AG04449 (cell line): ENCODE measurements around the gene PATJ.

Experiments
- CTCF ChIA-PET: fragments of 350-600 bp; formaldehyde crosslinking; extraction: SDS; loops from one replicate; lab custom pipeline; 2021; ENCODE audit warnings: antibody characterized with exemption; lab: Yijun Ruan, JAX
- POLR2A ChIA-PET: fragments of 400-600, 350-600 bp; formaldehyde crosslinking; extraction: SDS; loops from one replicate; lab custom pipeline; 2020; ENCODE audit warnings: antibody characterized with exemption, inconsistent platforms; lab: Yijun Ruan, JAX
- DNase-seq: peaks from one replicate; pipeline ENCODE4 v3.0.0-alpha.2; 2010; ENCODE audit warnings: low read depth, low spot score
- H3K4me3 ChIP-seq: 2 replicates; pipeline ENCODE4 v1.5.1; 2011; ENCODE audit warnings: low read depth, mild to moderate bottlenecking, control low read depth, low read length
- TF ChIP-seq, protein P1 (sequence below): IDR thresholded peaks from one replicate; pipeline ENCODE4 v1.5.1; 2011; ENCODE audit warnings: mild to moderate bottlenecking, moderate library complexity, low read length, control low read depth, inconsistent platforms; ENCODE audit not compliant: insufficient read depth; ENCODE audit errors: missing control alignments

The PATJ gene

DNA sequence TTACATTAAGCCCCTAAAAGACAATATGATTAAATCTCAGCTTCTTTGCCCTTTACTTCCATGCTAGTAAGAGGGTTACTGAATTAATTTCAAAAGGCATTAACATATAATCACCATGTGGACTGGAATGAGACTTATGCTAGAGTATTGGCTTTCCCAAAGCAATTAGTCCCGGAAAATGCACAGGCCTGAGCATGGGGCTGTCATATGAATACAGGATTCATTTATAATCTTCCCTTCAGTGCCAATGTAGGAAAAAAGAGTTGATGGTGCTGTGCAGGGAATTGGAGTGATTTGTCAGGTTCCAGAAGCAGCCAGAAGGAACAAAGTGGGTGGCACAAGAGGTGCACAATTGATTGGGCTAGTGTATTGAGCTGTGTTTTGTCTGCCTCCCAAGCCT lies 253.4 kb downstream of the PATJ start:
- POLR2A ChIA-PET: no interaction called here
- TF ChIP-seq, protein P1, sequence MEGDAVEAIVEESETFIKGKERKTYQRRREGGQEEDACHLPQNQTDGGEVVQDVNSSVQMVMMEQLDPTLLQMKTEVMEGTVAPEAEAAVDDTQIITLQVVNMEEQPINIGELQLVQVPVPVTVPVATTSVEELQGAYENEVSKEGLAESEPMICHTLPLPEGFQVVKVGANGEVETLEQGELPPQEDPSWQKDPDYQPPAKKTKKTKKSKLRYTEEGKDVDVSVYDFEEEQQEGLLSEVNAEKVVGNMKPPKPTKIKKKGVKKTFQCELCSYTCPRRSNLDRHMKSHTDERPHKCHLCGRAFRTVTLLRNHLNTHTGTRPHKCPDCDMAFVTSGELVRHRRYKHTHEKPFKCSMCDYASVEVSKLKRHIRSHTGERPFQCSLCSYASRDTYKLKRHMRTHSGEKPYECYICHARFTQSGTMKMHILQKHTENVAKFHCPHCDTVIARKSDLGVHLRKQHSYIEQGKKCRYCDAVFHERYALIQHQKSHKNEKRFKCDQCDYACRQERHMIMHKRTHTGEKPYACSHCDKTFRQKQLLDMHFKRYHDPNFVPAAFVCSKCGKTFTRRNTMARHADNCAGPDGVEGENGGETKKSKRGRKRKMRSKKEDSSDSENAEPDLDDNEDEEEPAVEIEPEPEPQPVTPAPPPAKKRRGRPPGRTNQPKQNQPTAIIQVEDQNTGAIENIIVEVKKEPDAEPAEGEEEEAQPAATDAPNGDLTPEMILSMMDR: no peak
- H3K4me3 ChIP-seq: no peak overlapping the region
- no peak for DNase-seq
- CTCF ChIA-PET: no interaction called here

DNA sequence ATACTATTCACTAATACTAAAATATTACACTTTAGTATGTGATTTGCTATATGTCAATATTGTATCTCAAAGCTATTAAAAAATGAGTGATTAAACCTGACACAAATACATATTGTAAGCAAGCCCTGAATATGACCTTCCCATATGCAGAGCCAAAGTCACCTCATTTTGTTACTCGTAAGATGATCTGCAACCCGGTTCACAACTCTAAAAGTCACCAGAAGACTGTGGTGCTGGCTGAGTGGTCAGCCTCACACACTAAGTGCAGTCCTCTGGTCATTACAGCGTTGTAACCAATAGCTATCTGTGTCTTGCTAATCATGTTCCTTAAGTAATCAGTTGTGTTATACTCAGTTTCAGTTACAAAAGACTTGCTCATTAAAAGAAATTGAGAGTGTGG lies 254.8 kb downstream of the PATJ start:
- TF ChIP-seq, protein P1: no peak
- CTCF ChIA-PET: no interaction called here
- no peak overlapping the region for H3K4me3 ChIP-seq
- POLR2A ChIA-PET: no interaction called here
- DNase-seq: no peak

DNA sequence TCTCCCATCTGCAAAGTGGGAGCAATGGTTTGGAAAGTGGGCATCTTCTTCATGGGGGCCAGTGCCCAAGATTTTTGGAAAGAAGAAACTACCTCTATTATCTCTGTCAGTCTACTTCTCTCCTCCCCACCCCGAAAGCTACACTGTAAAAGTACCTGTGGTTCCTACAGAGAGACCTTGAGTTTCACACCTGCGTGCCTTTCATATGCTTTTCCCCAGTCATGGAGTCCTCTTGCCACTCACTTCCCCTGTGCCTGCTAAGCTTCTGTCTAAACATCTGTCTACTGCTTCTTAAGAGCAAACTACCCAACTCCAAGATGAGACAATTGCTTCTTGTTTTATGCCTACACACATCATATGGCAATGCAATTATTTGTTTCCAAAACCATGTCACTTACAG lies 261.5 kb downstream of the PATJ start:
- ChIA-PET CTCF (no interaction called here), POLR2A (no interaction called here)
- DNase-seq: no peak
- H3K4me3 ChIP-seq: no peak overlapping the region
- TF ChIP-seq, protein P1: no peak

DNA sequence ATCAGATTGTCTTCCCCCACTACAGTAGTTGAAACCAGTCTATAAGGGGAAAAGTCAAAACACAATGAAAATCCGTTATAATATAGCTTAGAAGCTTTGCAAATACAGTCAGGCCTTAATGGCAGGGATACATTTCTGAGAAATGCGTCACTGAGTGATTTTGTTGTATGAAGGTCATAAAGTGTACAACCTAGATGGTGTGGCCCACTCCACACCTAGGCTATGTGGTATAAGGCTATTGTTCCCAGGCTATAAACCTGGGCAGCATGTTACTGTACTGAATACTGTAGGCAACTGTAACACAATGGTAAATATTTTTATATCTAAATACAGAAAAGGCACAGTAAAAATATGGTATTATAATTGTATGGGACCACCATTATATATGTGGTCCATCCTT lies 264.4 kb downstream of the PATJ start:
- DNase-seq: no peak
- TF ChIP-seq, protein P1: no peak
- H3K4me3 ChIP-seq: no peak overlapping the region
- CTCF ChIA-PET: no interaction called here
- POLR2A ChIA-PET: no interaction called here

DNA sequence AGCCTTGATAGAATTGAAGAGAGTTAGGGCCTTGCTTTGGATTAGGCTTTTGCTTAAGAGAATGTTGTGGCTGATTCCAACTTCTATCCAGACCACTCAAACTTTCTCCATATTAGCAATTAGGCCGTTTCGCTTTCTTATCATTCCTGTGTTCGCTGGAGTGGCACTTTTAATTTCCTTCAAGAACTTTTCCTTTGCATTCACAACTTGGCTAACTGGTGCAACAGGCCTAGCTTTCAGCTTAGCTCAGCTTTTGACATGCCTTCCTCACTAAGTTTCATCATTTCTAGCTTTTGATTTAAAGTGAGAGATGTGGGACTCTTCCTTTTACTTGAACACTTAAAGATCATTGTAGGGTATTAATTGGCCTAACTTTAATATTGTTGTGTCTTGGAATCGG lies 268.7 kb downstream of the PATJ start:
- TF ChIP-seq, protein P1: no peak
- no peak for DNase-seq
- ChIA-PET POLR2A (no interaction called here), CTCF (no interaction called here)
- no peak overlapping the region for H3K4me3 ChIP-seq

DNA sequence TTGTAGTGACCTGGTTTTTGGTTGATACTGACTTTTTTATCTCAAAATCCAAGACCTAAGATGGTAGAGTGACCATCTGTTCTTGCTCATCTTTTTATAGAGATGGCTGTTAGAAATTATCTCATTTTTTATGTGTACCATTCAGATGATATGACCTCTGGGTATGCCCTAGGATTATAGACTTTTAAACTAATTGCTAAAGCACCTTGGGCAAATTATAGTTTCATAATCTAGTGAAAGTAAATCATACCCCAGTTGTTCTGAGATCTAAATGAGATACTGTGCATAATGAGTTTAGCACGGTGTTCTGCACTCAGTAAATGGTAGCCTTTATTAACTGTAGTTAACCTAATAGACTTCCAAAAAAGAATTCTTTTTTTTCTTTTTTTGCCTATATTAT lies 269.8 kb downstream of the PATJ start:
- H3K4me3 ChIP-seq: no peak overlapping the region
- POLR2A ChIA-PET: no interaction called here
- TF ChIP-seq, protein P1: no peak
- CTCF ChIA-PET: no interaction called here
- no peak for DNase-seq
